ENCODE measurements around the gene RAET1L. TPM values are rescaled to one million over a fixed set of nuclear protein-coding genes. Genes with fewer than 3 reads are reported as not detected.

RAET1L gene, protein sequence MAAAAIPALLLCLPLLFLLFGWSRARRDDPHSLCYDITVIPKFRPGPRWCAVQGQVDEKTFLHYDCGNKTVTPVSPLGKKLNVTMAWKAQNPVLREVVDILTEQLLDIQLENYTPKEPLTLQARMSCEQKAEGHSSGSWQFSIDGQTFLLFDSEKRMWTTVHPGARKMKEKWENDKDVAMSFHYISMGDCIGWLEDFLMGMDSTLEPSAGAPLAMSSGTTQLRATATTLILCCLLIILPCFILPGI
- total RNA-seq (2022; extraction: Qiagen RNA extraction; ENCODE audit: low read depth): 0.18 to 0.58 TPM (median 0.36 TPM) in 5 replicates

DNA sequence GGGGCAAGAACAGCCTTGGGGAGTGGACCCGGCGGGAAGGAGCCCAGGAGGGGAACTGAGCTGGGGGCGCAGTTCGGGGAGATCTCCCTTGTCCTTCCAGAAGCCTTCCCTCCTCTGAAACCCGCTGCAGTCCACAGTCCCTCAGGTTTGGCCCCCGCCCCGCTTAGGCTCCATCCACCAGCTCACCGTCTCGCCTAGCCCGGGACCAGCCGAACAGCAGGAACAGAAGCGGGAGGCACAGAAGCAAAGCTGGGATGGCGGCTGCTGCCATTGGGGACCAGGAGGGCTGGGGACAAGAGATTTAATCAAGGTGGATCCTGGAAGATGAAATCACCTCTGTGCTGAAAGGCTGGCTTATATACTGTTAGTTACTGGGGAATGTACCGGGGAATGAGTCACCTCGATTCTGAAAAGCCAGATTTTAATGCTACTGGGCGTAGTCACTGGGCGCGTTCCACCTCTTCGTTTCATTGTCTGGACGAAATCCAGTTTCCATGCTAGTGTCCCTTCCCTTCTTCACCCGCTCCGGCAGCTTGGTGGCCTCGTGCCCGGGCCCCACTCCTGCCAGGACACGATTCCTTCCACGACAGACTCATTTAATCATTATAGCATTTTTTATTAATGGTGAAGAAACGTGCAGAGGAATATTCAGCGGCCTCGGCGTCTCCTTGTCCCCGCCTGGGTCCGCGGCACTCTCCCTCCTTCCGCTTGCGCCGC is at the start of gene RAET1L:
Gene RAET1L (minus strand): TSS at position 332 of the 717 bp plus-strand sequence. CDS start 61 bp downstream, at position 271.

DNA sequence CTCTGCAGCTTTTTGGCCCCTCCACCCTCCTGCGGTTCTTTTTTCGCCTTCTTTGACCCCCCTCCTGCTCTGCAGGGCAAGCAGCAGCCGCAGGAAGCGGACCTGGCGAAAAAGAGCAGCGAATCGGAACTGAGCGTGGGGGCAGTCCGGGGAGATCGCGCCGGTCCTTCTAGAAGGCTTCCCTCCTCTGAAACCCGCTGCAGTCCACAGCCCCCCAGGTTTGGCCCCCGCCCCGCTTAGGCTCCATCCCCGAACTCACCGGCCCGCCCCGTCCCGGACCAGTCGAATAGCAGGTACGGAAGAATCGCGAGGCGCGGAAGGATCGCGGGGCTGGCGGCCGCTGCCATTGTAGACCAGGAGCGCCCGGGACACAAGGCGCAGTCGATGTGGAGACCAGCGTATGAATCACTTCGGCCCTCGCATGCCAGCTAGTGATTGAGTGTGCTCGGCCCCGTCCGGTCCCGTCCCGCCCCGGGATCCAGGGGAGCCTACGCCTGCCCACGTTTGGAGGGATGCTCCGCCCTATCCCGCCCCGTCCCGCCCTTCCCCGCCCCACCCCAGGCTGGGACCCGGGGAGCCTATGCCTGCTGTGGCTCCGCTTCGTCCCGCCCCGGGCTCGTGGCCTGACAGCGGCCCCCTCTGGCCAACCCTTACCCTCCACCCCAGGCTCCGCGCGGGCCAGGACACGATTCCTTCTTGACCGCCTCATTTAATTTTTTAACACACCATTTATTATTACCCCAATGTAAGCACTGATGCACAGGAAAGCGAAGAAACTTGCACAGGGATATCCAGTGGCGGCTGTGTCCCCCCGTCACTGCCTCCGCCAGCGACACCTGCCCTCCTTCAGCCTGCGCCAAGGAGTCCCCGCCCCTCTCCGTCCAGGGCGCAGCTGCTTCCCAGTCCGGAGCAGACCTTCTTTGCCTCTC is 43.7 kb upstream of the RAET1L start, which contains the start of gene ULBP3:
Gene ULBP3 (minus strand): TSS at position 402 of the 929 bp plus-strand sequence. CDS start 55 bp downstream, at position 347.

Other genes with a start within 250 kb of the RAET1L start
- 32.7 to 48.4 TPM (median 43.0 TPM) in 5 replicates for gene LRP11, start 161.2 kb downstream of the RAET1L start, total RNA-seq (2022; extraction: Qiagen RNA extraction; ENCODE audit: low read depth)
- gene RAET1E, start 127.4 kb downstream of the RAET1L start, total RNA-seq (2022; extraction: Qiagen RNA extraction; ENCODE audit: low read depth): 2.2 to 3.4 TPM (median 2.9 TPM) in 5 replicates
- 7.5 to 12.2 TPM (median 10.3 TPM) in 5 replicates for gene RAET1G, start 102.4 kb downstream of the RAET1L start, total RNA-seq (2022; extraction: Qiagen RNA extraction; ENCODE audit: low read depth)
- 3.4 to 4.6 TPM (median 3.5 TPM) in 5 replicates for gene ULBP2, start 83.5 kb downstream of the RAET1L start, total RNA-seq (2022; extraction: Qiagen RNA extraction; ENCODE audit: low read depth)
- 0.84 to 1.1 TPM (median 1.0 TPM) in 5 replicates for gene ULBP1, start 61.6 kb downstream of the RAET1L start, total RNA-seq (2022; extraction: Qiagen RNA extraction; ENCODE audit: low read depth)
- 3.7 to 5.0 TPM (median 4.0 TPM) in 5 replicates for gene ULBP3, start 43.6 kb upstream of the RAET1L start, total RNA-seq (2022; extraction: Qiagen RNA extraction; ENCODE audit: low read depth)
- gene PPP1R14C, start 117.5 kb upstream of the RAET1L start, total RNA-seq (2022; extraction: Qiagen RNA extraction; ENCODE audit: low read depth): 0.53 to 1.4 TPM (median 0.78 TPM) in 5 replicates

All from A549 treated with DMSO at 1 μM for 4 hours (cell line).